ENCODE data around the gene REN. TPM values are rescaled to one million over a fixed set of nuclear protein-coding genes. Genes with fewer than 3 reads are reported as not detected.

Gene REN
- total and polyA plus RNA-seq, 2 of the 13 experiments (the other 11 are each of a cell fraction or from before 2014, with no cell fraction given), result not detected

- TF ChIP-seq ZNF619 (CRISPR knock-in tag; IDR thresholded peaks at IDR 0.05) (no peak), LRRFIP1 (CRISPR knock-in tag; conservative IDR thresholded peaks at IDR 0.05) (no peak), IRF2 (CRISPR knock-in tag; IDR thresholded peaks at IDR 0.05) (no peak), ZNF350 (CRISPR knock-in tag; IDR thresholded peaks at IDR 0.05; ENCODE audit: borderline replicate concordance, low read depth) (0 out of 2 replicates have a peak, but pooled peaks have one; percentile 36), ZNF550 (CRISPR knock-in tag; IDR thresholded peaks at IDR 0.05; ENCODE audit: borderline replicate concordance) (no peak; the same call in 1 of the 2 replicates), NR2F6 (IDR thresholded peaks at IDR 0.05) (no peak), NR2F6 (CRISPR knock-in tag; IDR thresholded peaks at IDR 0.05) (no peak), ZNF713 (CRISPR knock-in tag; IDR thresholded peaks at IDR 0.05) (no peak), CENPX (CRISPR knock-in tag; IDR thresholded peaks at IDR 0.05) (no peak), FOXA1 (IDR thresholded peaks at IDR 0.05) (no peak), FOXA1 (CRISPR knock-in tag; IDR thresholded peaks at IDR 0.05) (no peak), KAT8 (CRISPR knock-in tag; IDR thresholded peaks at IDR 0.05) (0 out of 2 replicates have a peak, but pooled peaks have one; percentile 20), ZNF850 (CRISPR knock-in tag; conservative IDR thresholded peaks at IDR 0.05) (no peak), ZNF263 (CRISPR knock-in tag; IDR thresholded peaks at IDR 0.05) (no peak), TFDP1 (CRISPR knock-in tag; IDR thresholded peaks at IDR 0.05; ENCODE audit: borderline replicate concordance) (no peak), ZNF652 (CRISPR knock-in tag; IDR thresholded peaks at IDR 0.05; ENCODE audit: borderline replicate concordance, low read depth) (no peak), MYPOP (CRISPR knock-in tag; IDR thresholded peaks at IDR 0.05) (no peak), NPAS2 (CRISPR knock-in tag; IDR thresholded peaks at IDR 0.05; ENCODE audit: borderline replicate concordance) (no peak), ZNF792 (CRISPR knock-in tag; IDR thresholded peaks at IDR 0.05) (0 out of 2 replicates have a peak, but pooled peaks have one; percentile 51), STAT5B (CRISPR knock-in tag; IDR thresholded peaks at IDR 0.05) (no peak), ZFP36L2 (CRISPR knock-in tag; IDR thresholded peaks at IDR 0.05) (no peak), ZNF451 (CRISPR knock-in tag; IDR thresholded peaks at IDR 0.05) (no peak), DBP (CRISPR knock-in tag; IDR thresholded peaks at IDR 0.05; ENCODE audit: not compliant biosample characterization) (no peak), BRD4 (CRISPR knock-in tag; IDR thresholded peaks at IDR 0.05) (no peak), GATAD2A (CRISPR knock-in tag; IDR thresholded peaks at IDR 0.05) (peak; percentile 46; the same call in 1 of the 2 replicates), KDM1A (CRISPR knock-in tag; IDR thresholded peaks at IDR 0.05) (no peak), ZNF615 (CRISPR knock-in tag; IDR thresholded peaks at IDR 0.05; ENCODE audit: borderline replicate concordance) (no peak)
- TF ChIP-seq, protein P1, sequence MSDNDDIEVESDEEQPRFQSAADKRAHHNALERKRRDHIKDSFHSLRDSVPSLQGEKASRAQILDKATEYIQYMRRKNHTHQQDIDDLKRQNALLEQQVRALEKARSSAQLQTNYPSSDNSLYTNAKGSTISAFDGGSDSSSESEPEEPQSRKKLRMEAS (IDR thresholded peaks at IDR 0.05), result peak; percentile 34; the same call in 1 of the 2 replicates
- TF ChIP-seq, protein P2, sequence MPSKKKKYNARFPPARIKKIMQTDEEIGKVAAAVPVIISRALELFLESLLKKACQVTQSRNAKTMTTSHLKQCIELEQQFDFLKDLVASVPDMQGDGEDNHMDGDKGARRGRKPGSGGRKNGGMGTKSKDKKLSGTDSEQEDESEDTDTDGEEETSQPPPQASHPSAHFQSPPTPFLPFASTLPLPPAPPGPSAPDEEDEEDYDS (CRISPR knock-in tag; IDR thresholded peaks at IDR 0.05), result no peak
Observed at GRCh38 chr1:204162494-204163074, 3.6 kb downstream of the REN start (continued).

All from HepG2 (cell line).